ENCODE results near the gene RMC1.

- TF ChIP-seq CTCF (IDR thresholded peaks at IDR 0.05; ENCODE audit: insufficient read depth, low read length, poor library complexity, severe bottlenecking): no peak
- no peak for TF ChIP-seq EZH2phosphoT487 (conservative IDR thresholded peaks at IDR 0.05; ENCODE audit: low read length)
These were observed 49.2 kb downstream of the RMC1 start for GRCh38 chr18:23552505-23552904.
